HepG2 (cell line): ENCODE measurements around the gene PIP4K2B. TPM values are rescaled to one million over a fixed set of nuclear protein-coding genes. Genes with fewer than 3 reads are reported as not detected.

Experiments
- ATAC-seq: fragments of 200-7000 bp; cut with Tn5 transposase; 3 replicates; pipeline ENCODE4 v1.9.1; 2020; ENCODE audit warnings: mild to moderate bottlenecking, moderate library complexity
- BruUV-seq: library from RNA; stranded (reverse); fragments of 400-500 nt; replicated peaks from 2 replicates; lab custom pipeline; 2021; lab: Mats Ljungman, UMichigan
- CTCF ChIA-PET: fragments of 300-600 bp; formaldehyde crosslinking; extraction: SDS; loops from one replicate; lab custom pipeline; 2021; ENCODE audit warnings: low total read pairs, inconsistent platforms, low intra/inter-chr PET ratio; lab: Yijun Ruan, JAX
- POLR2A ChIA-PET: fragments of 350-600 bp; sonication (Branson Sonifier 250); formaldehyde crosslinking; loops from one replicate; lab custom pipeline; 2020; ENCODE audit warnings: antibody characterized with exemption, inconsistent platforms; lab: Yijun Ruan, JAX
- DNase-seq: peaks from one replicate; pipeline ENCODE4 v3.0.0-alpha.2; 2015; ENCODE audit warnings: low spot score
- FAIRE-seq: peaks from 3 replicates; lab custom pipeline; 2011; peaks lifted over from hg19 to GRCh38; lab: Jason Lieb, UNC
- H2AFZ ChIP-seq: one replicate; pipeline ENCODE4 v1.6.1; 2011; ENCODE audit warnings: low read length, inconsistent platforms
- H3K27ac ChIP-seq: fragments of 300-600 bp; 3 replicates; pipeline ENCODE4 v1.8.0; 2011; ENCODE audit warnings: mixed run types, mild to moderate bottlenecking, mixed read lengths, low read length, inconsistent platforms; ENCODE audit not compliant: insufficient read depth; ENCODE audit errors: extremely low read length
- H3K27me3 ChIP-seq, 2 experiments: fragments of 200-600 bp in 1 of 2; 2 replicates in 1 of 2; 3 replicates in 1 of 2; pipeline versions ENCODE4 v1.6.0 to v1.8.0; 2011; ENCODE audit warnings: low read length in 2 of 2, mild to moderate bottlenecking in 2 of 2, moderate library complexity in 2 of 2, inconsistent platforms in 1 of 2; ENCODE audit not compliant: insufficient read depth in 2 of 2, control insufficient read depth in 1 of 2
- H3K36me3 ChIP-seq, 2 experiments: fragments of 200-600 bp in 1 of 2; replicated peaks in 1 of 2; 2 replicates in 1 of 2; 3 replicates in 1 of 2; pipeline versions ENCODE4 v1.5.1 to v1.8.0; 2011; ENCODE audit warnings: low read length in 2 of 2, inconsistent platforms in 1 of 2; ENCODE audit not compliant: insufficient read depth in 2 of 2, control insufficient read depth in 1 of 2
- H3K4me1 ChIP-seq: 2 replicates; pipeline ENCODE4 v1.5.1; 2012; ENCODE audit warnings: low read length, inconsistent platforms; ENCODE audit not compliant: insufficient read depth
- H3K4me2 ChIP-seq: 2 replicates; pipeline ENCODE4 v1.6.0; 2011; ENCODE audit warnings: low read depth, low read length, inconsistent platforms
- H3K4me3 ChIP-seq, 3 experiments: fragments of 200-600 bp in 1 of 3; sonication (generic), shearing (Covaris generic) in 1 of 3; replicated peaks in 1 of 3; 2 replicates each; pipeline ENCODE4 v1.5.1; 2011 to 2016; ENCODE audit warnings: low read length in 3 of 3, inconsistent platforms in 2 of 3, low read depth in 2 of 3, mild to moderate bottlenecking in 2 of 3, control low read depth in 1 of 3, mixed read lengths in 1 of 3; ENCODE audit not compliant: insufficient read depth in 1 of 3
- H3K79me2 ChIP-seq: one replicate; pipeline ENCODE4 v1.6.1; 2011; ENCODE audit warnings: low read length, inconsistent platforms; ENCODE audit not compliant: insufficient read depth
- H3K9ac ChIP-seq: 2 replicates; pipeline ENCODE4 v1.6.0; 2011; ENCODE audit warnings: mild to moderate bottlenecking, low read depth, low read length, inconsistent platforms; ENCODE audit not compliant: insufficient read depth
- H3K9me3 ChIP-seq: 2 replicates; pipeline ENCODE4 v1.5.1; 2012; ENCODE audit warnings: mild to moderate bottlenecking, low read length
- H4K20me1 ChIP-seq: 2 replicates; pipeline ENCODE4 v1.6.0; 2011; ENCODE audit warnings: inconsistent platforms, mild to moderate bottlenecking, low read length, moderate library complexity; ENCODE audit not compliant: insufficient read depth
- HMGXB4 ChIP-seq, 2 experiments: sonication (generic) in 1 of 2; formaldehyde crosslinking in 1 of 2; IDR thresholded peaks; 2 replicates each; pipeline versions ENCODE4 v1.4.0 to v1.6.1; 2018 to 2020; ENCODE audit warnings: missing genetic modification reagents in 2 of 2, borderline replicate concordance in 1 of 2, low read depth in 1 of 2, mild to moderate bottlenecking in 1 of 2, missing biosample characterization in 1 of 2
- MAFF ChIP-seq: IDR thresholded peaks from 2 replicates; pipeline ENCODE4 v1.6.1; 2011; ENCODE audit warnings: low read depth, low read length, improper control_type of control experiment
- NFATC3 ChIP-seq: sonication (generic); formaldehyde crosslinking; IDR thresholded peaks from 2 replicates; pipeline ENCODE4 v1.5.1; 2020; ENCODE audit warnings: mild to moderate bottlenecking, missing genetic modification reagents
- ONECUT2 ChIP-seq: sonication (generic); formaldehyde crosslinking; IDR thresholded peaks from 2 replicates; pipeline ENCODE4 v1.4.0; 2020; ENCODE audit warnings: missing genetic modification reagents
- SALL1 ChIP-seq: sonication (generic); formaldehyde crosslinking; IDR thresholded peaks from 2 replicates; pipeline ENCODE4 v1.8.0; 2022; ENCODE audit warnings: mild to moderate bottlenecking, missing genetic modification reagents
- ZBTB20 ChIP-seq: sonication (generic); formaldehyde crosslinking; IDR thresholded peaks from 2 replicates; pipeline ENCODE4 v1.8.1; 2023; ENCODE audit warnings: missing genetic modification reagents, low read depth, mild to moderate bottlenecking, borderline replicate concordance
- ZBTB25 ChIP-seq: IDR thresholded peaks from 2 replicates; pipeline ENCODE4 v1.6.1; 2018; ENCODE audit warnings: missing genetic modification reagents
- ZBTB44 ChIP-seq: sonication (generic); formaldehyde crosslinking; IDR thresholded peaks from 2 replicates; pipeline ENCODE4 v1.4.0; 2020; ENCODE audit warnings: missing genetic modification reagents
- ZNF30 ChIP-seq: sonication (generic); formaldehyde crosslinking; IDR thresholded peaks from 2 replicates; pipeline ENCODE4 v1.5.0; 2020; ENCODE audit warnings: mild to moderate bottlenecking, missing genetic modification reagents
- ZNF335 ChIP-seq: sonication (generic); formaldehyde crosslinking; IDR thresholded peaks from 2 replicates; pipeline ENCODE4 v1.4.0; 2020; ENCODE audit warnings: missing genetic modification reagents
- ZNF350 ChIP-seq: sonication (generic); formaldehyde crosslinking; IDR thresholded peaks from 2 replicates; pipeline ENCODE4 v1.4.0; 2020; ENCODE audit warnings: mild to moderate bottlenecking, low read depth, missing genetic modification reagents, borderline replicate concordance
- ZNF441 ChIP-seq: sonication (generic); formaldehyde crosslinking; IDR thresholded peaks from 2 replicates; pipeline ENCODE4 v1.7.0; 2021; ENCODE audit warnings: missing genetic modification reagents, borderline replicate concordance
- ZNF597 ChIP-seq: sonication (generic); formaldehyde crosslinking; IDR thresholded peaks from 2 replicates; pipeline ENCODE4 v1.5.0; 2020; ENCODE audit warnings: missing genetic modification reagents
- ZNF747 ChIP-seq: sonication (generic); formaldehyde crosslinking; IDR thresholded peaks from 2 replicates; pipeline ENCODE4 v1.8.1; 2023; ENCODE audit warnings: missing genetic modification reagents, mild to moderate bottlenecking, borderline replicate concordance
- ZNF781 ChIP-seq: sonication (generic); formaldehyde crosslinking; IDR thresholded peaks from 2 replicates; pipeline ENCODE4 v1.5.1; 2020; ENCODE audit warnings: borderline replicate concordance, mild to moderate bottlenecking, missing genetic modification reagents; ENCODE audit errors: not compliant biosample characterization
- WGBS: methylation state at CpG from one replicate; pipeline ENCODE4 v1.1.6; 2017; ENCODE audit warnings: low lambda C conversion rate; 5-methylcytosine and 5-hydroxymethylcytosine counted together
- in situ Hi-C: cut with HindIII; loops from 2 replicates; pipeline ENCODE4 v1.10.0; 2017; ENCODE audit warnings: low pct_unique_long_range_greater_than_20kb; ENCODE audit not compliant: extremely low pct_ligation_motif_present
- intact Hi-C: fragments of 100-400 bp; cut with micrococcal nuclease; formaldehyde crosslinking; loops from one replicate; pipeline ENCODE4 v1.10.0; 2022; ENCODE audit not compliant: unreplicated experiment
- polyA plus RNA-seq, 8 experiments: library from polyadenylated mRNA; depleted of rRNA in 3 of 8; stranded (reverse) in 7 of 8; unstranded in 1 of 8; fragments of >200 nt; fragmentation: Illumina TruSeq in 4 of 8; extraction: Trizol in 4 of 8; gene quantifications; 2 replicates each; pipeline versions ENCODE4 v1.2.1 to v1.2.3, GENCODE V29; 2011 to 2016; ENCODE audit warnings: low read depth in 4 of 8, missing spikeins in 1 of 8, mixed read lengths in 1 of 8; ENCODE audit not compliant: insufficient read depth in 1 of 8
- total RNA-seq, 5 experiments: library from RNA; depleted of rRNA; stranded (reverse); fragments of >200 nt; fragmentation: Illumina TruSeq; extraction: Trizol; gene quantifications; 2 replicates each; pipeline ENCODE4 v1.2.3, GENCODE V29; 2016; ENCODE audit warnings: low read depth in 1 of 5

Gene PIP4K2B
- total and polyA plus RNA-seq, 2 of the 13 experiments (the other 11 are each of a cell fraction or from before 2014, with no cell fraction given), result 20.4 to 54.0 TPM

- TF ChIP-seq ZNF441 (CRISPR knock-in tag), result peak; percentile 45; the same call in 1 of the 2 replicates
- TF ChIP-seq ZBTB20 (CRISPR knock-in tag), result peak; percentile 53; the same call in 1 of the 2 replicates
- peak; percentile 39; the same call in 1 of the 2 replicates for TF ChIP-seq SALL1
- no peak for TF ChIP-seq ZBTB44
- TF ChIP-seq ZNF597 (CRISPR knock-in tag), result no peak
- TF ChIP-seq ZNF335 (CRISPR knock-in tag), result no peak
- TF ChIP-seq ZNF781 (CRISPR knock-in tag), result peak; percentile 68
- no peak for TF ChIP-seq MAFF
These were observed 45.0 kb upstream of the PIP4K2B start (continued) for GRCh38 chr17:38844261-38844757.

GRCh38 chr17:38825762-38826247 is 26.4 kb upstream of the PIP4K2B start:
- Histone ChIP-seq H2AFZ (peak overlapping the region; percentile 22), H3K79me2 (peaks cover 24% of the 10 kb centered on the region), H3K36me3 (peaks cover 4 to 7% of the 10 kb centered on the region in 2 experiments; a peak in 4 of 5 replicates), H3K4me1 (peaks cover 21% of the 10 kb centered on the region), H3K9me3 (no peaks in the 10 kb centered on the region), H3K4me3 (peak overlapping the region; percentile 91 to 100 (median 93)), H3K27me3 (peaks cover 0 to 4% of the 10 kb centered on the region in 2 experiments; a peak in 1 of 5 replicates), H3K9ac (peak overlapping the region; percentile 99), H3K4me2 (peak overlapping the region; percentile 95), H4K20me1 (no peaks in the 10 kb centered on the region), H3K27ac (peak overlapping the region; percentile 98)
- ATAC-seq (no peak), FAIRE-seq (no peak), DNase-seq (no peak)
- CTCF ChIA-PET, result no interaction called here
- TSS peak; percentile 99 for BruUV-seq
- POLR2A ChIA-PET, result interaction anchor here (0.7 to 5.0 kb wide), 13 partner anchors 8 to 125 kb away, joined by 3 to 50 read pairs (median 5); partner anchors contain the start of genes LASP1, PIP4K2B and RPL23
- in situ Hi-C loops (no loop called here), intact Hi-C loops (loop anchor here (1.0 kb wide), 2 partner anchors 27 to 39 kb away; partner anchors contain the start of gene RPL23)
- WGBS, result 77% methylated on average over 17 of the region's 17 CpGs
- TF ChIP-seq ZNF30 (CRISPR knock-in tag), result no peak
- 0 out of 2 replicates have a peak, but pooled peaks have one; percentile 4 for TF ChIP-seq ONECUT2 (CRISPR knock-in tag)
- TF ChIP-seq ZNF747 (CRISPR knock-in tag), result no peak
- no peak for TF ChIP-seq ZBTB25 (CRISPR knock-in tag)
- 0 out of 2 replicates have a peak, but pooled peaks have one; percentile 6 for TF ChIP-seq NFATC3 (CRISPR knock-in tag)
- TF ChIP-seq ZNF350 (CRISPR knock-in tag), result no peak
- TF ChIP-seq HMGXB4 (CRISPR knock-in tag; IDR thresholded peaks at IDR 0.05; ENCODE audit: borderline replicate concordance in 1 of 2, low read depth in 1 of 2), result no peak; a peak in 1 of 4 replicates
